ENCODE results near the gene PRKCB. TPM values are rescaled to one million over a fixed set of nuclear protein-coding genes. Genes with fewer than 3 reads are reported as not detected.

The PRKCB gene
- total RNA-seq, 1 donor from 2014 or later: 0.38 TPM

GRCh38 chr16:23852794-23853562 is 17.2 kb downstream of the PRKCB start:
- Mint-ChIP-seq H3K27ac (no peak overlapping the region), H3K9me3 (peaks cover 6% of the 10 kb centered on the region), H3K27me3 (ENCODE audit: low read depth) (peaks cover 77% of the 10 kb centered on the region), H3K4me1 (peaks cover 4% of the 10 kb centered on the region), H3K36me3 (no peaks in the 10 kb centered on the region), H3K4me3 (no peak overlapping the region)
- TF ChIP-seq, protein P1, sequence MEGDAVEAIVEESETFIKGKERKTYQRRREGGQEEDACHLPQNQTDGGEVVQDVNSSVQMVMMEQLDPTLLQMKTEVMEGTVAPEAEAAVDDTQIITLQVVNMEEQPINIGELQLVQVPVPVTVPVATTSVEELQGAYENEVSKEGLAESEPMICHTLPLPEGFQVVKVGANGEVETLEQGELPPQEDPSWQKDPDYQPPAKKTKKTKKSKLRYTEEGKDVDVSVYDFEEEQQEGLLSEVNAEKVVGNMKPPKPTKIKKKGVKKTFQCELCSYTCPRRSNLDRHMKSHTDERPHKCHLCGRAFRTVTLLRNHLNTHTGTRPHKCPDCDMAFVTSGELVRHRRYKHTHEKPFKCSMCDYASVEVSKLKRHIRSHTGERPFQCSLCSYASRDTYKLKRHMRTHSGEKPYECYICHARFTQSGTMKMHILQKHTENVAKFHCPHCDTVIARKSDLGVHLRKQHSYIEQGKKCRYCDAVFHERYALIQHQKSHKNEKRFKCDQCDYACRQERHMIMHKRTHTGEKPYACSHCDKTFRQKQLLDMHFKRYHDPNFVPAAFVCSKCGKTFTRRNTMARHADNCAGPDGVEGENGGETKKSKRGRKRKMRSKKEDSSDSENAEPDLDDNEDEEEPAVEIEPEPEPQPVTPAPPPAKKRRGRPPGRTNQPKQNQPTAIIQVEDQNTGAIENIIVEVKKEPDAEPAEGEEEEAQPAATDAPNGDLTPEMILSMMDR (IDR thresholded peaks at IDR 0.05; ENCODE audit: unreplicated experiment): no peak
- no peak for DNase-seq (ENCODE audit: low spot score in 2 of 2, unreplicated experiment in 2 of 2)

GRCh38 chr16:23855010-23855409 is 19.2 kb downstream of the PRKCB start:
- peaks cover 6% of the 10 kb centered on the region for H3K9me3 Mint-ChIP-seq
- no peak for DNase-seq (ENCODE audit: low spot score in 2 of 2, unreplicated experiment in 2 of 2)
- H3K4me3 Mint-ChIP-seq: no peak overlapping the region
- H3K4me1 Mint-ChIP-seq: peaks cover 8% of the 10 kb centered on the region
- TF ChIP-seq, protein P1 (IDR thresholded peaks at IDR 0.05; ENCODE audit: unreplicated experiment): no peak
- peaks cover 78% of the 10 kb centered on the region for H3K27me3 Mint-ChIP-seq (ENCODE audit: low read depth)
- H3K36me3 Mint-ChIP-seq: no peaks in the 10 kb centered on the region
- no peak overlapping the region for H3K27ac Mint-ChIP-seq

DNA sequence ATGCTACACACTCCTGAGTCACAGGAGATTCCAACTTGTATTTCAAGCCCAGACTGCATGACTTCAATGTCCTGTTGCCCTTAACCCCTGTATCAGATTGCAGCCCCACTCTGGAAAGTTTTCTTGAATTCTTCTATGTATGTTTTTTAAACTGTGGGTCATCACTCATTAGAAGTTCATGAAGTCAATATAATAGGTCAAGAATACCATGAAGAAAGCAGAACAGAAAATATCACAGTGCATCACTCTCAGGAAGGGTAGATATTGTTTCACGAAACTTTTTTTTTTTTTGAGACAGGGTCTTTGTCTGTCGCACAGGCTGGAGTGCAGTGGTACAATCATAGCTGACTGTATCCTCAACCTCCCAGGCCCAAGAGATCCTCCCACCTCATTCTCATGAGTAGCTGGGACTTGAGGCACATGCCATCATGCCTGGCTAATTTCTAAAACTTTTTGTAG is 20.5 kb downstream of the PRKCB start:
- TF ChIP-seq, protein P1 (IDR thresholded peaks at IDR 0.05; ENCODE audit: unreplicated experiment): no peak
- peaks cover 76% of the 10 kb centered on the region for H3K27me3 Mint-ChIP-seq (ENCODE audit: low read depth)

GRCh38 chr16:23857256-23857880 is 21.6 kb downstream of the PRKCB start:
- Mint-ChIP-seq H3K36me3 (no peaks in the 10 kb centered on the region), H3K9me3 (no peaks in the 10 kb centered on the region), H3K27ac (no peak overlapping the region), H3K4me1 (peaks cover 8% of the 10 kb centered on the region), H3K27me3 (ENCODE audit: low read depth) (peaks cover 79% of the 10 kb centered on the region), H3K4me3 (no peak overlapping the region)
- TF ChIP-seq, protein P1 (IDR thresholded peaks at IDR 0.05; ENCODE audit: unreplicated experiment): no peak
- no peak for DNase-seq (ENCODE audit: low spot score in 2 of 2, unreplicated experiment in 2 of 2)

More for the DNA sequence above, 20.5 kb downstream of the PRKCB start:
- Mint-ChIP-seq H3K4me3 (no peak overlapping the region), H3K36me3 (no peaks in the 10 kb centered on the region), H3K4me1 (peaks cover 8% of the 10 kb centered on the region), H3K27ac (no peak overlapping the region), H3K9me3 (peaks cover 2% of the 10 kb centered on the region)
- DNase-seq (ENCODE audit: low spot score in 2 of 2, unreplicated experiment in 2 of 2): no peak

DNA sequence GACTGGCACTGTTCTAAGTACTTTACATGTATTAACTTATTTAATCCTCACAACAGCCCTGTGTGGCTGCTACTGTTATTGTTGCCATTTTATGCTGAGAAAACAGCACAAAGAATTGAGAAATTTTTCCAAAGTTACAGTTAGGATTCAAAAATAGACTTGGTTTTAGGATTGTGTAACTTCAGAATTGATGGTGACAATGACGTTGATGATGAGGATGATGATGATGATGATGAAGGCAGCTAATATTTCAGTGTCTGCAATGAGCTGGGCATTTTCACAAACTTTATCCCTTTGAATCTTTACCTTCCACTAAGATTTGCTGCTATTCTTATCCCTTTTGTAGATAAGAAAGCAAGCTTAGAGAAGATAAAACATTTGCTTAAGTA is 22.1 kb downstream of the PRKCB start:
- Mint-ChIP-seq H3K27me3 (ENCODE audit: low read depth) (peaks cover 78% of the 10 kb centered on the region), H3K4me3 (no peak overlapping the region), H3K9me3 (no peaks in the 10 kb centered on the region), H3K4me1 (peaks cover 8% of the 10 kb centered on the region), H3K36me3 (no peaks in the 10 kb centered on the region), H3K27ac (no peak overlapping the region)
- DNase-seq (ENCODE audit: low spot score in 2 of 2, unreplicated experiment in 2 of 2): no peak
- TF ChIP-seq, protein P1 (IDR thresholded peaks at IDR 0.05; ENCODE audit: unreplicated experiment): no peak

Data from mesothelial cell of epicardium (in vitro differentiated cells).